Stimulated activated CD4-positive, alpha-beta T cell treated with anti-CD3 and anti-CD28 coated beads, Interleukin-4, amount 100 ng/mL, for 48 hours (primary cell): ENCODE data around the gene NR3C2.

Experiments
- DNase-seq, 2 donors: peaks; one replicate each; pipeline ENCODE4 v3.0.0-alpha.2; 2020; ENCODE audit warnings: low read depth in 2 of 2

NR3C2 gene

DNA sequence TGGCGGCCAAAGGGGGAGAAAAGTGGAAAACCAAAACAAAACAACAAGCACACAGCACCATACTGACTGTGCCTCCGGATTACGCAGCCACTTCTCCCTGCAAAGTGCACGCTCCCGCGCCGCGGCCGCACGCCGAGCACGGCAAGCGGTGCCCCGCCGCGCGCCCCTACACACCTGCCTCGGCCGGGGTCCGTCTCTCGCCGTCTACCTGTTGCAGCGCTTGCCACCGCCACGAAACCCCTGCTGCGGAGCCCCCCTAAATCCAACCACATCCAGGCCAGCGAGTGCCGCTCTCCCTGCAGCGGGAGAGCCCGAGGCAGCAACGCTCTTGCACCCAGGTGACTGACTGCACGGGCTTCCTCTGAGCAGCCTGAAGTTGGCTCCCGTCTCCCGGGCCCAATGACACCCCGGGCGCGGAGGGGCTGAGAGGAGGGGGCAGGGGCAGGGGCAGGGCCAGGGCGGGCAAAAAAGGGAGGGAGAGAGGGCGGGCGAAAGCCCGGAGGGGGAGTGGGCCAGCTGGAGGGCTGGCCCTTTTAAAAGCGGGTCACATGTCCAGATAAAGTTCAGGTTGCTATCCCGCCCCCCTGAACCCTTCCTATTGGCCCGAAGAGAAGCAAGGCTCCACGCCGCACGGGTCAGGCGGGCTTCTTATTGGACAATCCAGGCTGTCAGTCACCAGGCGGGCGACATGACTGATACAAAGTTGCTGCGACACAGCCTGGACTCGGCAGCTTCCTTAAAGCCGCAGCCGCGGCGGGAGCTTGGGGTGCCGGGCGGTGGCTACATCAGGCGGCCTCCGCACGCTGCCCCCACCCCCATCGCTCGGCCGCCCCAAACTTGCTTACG, at the start of gene NR3C2:
Gene NR3C2 (minus strand): TSS at position 429 of the 846 bp plus-strand sequence.
- peak; percentile 86 to 95 for DNase-seq

DNA sequence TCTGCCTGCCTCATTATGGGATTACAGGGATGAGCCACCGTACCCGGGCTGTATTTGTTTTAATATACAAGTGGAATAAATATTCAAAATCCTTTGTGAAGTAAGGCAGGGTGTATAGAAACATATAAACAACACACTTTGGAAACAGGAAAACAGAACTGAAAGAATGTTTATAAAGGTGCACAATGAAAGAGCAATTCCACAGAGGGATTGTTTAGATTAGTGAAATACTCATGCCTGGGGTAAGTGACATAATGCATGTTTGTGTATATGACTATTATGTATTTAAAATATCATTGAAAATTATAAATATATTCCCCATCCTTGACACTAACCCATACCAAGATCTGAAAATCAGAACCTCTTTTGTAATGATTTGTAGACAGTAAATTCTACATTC, 45.0 kb upstream of the NR3C2 start:
- DNase-seq, result no peak

DNA sequence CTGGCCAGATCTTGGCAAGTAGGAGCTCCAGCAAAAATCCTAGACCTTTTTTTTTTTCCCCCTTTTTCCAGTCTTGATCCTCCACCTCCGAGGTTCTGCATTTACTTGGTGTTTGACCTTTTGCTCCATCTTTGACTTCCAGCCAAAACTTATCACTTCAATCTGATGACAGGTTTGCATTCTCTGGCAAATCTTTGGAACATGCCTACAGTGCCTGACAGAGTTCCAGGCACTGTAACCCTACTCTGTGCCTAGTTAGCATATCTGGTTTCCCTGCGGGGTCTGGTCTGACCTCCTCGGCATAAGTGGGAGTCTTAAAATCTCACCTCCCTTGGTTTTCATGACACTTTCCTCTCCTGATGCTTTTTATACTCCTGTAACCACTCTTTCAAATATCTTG, 39.4 kb upstream of the NR3C2 start:
- no peak for DNase-seq

DNA sequence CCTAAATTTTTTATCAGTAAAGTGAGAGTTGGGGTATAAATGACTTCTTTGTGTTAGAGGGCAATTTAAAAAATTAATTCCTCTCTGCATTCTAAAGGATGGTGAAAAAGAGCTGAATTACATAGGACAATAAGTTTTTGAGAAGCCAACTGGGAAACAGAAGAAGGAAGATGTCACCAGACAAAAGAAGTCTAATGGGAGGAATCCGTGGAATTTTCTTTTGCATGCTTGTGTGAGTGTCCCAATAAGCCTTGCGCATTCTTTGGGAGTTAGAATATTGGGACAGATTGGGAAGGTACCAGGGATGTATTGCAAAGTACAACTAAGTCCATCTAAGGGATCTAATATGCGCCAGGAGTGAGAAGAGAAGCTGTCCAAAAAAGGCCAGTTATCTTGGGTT, 35.1 kb upstream of the NR3C2 start:
- no peak for DNase-seq

DNA sequence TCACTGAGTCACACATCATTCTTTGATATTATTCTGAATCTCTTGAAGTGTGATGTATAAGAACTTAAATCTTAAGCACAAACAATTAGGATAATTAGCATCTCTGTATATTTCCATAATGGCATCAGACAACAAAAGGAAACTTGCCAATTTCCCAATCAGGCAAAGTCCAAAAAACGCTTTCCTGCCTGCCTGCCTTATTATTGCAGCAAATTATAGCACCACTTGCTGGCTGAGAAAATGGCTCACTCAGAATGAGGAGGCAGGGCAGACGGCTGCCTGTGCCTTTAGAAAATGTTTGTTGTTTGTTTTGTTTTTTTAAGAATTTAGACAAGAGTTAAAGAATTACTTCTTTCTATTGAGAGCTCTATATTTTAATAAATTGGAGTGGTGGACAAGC, 27.7 kb upstream of the NR3C2 start:
- DNase-seq, result no peak

DNA sequence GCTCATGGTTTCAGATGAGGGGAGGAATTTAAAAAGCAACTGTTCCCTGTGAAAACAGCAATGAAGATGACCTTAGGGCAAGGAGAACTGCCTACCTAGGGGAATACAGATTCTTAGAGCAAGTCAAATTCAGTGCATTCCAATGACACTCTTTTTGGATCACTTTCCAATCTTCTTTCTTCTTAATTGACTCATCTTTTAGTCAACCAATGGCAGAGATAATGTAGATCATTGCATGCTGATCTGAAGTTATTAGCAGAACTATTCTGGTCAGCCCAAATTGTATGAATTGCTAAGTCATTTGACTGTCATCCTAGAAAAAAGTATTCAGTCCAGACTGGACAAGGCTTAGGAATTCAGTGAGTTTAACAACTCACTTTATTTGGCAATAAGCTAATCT, 12.6 kb upstream of the NR3C2 start:
- DNase-seq, result no peak

DNA sequence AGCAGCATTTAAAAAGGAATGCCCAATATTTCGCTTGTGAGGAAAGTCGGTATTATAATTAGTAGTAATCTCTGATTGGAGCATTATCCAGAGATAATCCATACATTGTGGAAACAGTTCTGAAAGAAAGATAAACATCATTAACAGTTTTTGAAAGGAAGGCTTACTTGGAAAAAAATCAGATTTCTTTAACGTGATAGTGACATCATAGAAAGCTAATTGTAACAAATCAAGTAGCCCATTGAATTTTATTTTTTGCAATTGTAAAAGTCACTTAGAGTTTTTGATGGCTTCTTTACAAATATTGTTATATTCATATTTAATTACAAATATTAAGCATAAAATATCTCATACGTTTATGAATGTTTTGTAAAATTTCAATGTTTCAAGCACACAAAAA, 11.6 kb upstream of the NR3C2 start:
- no peak for DNase-seq

DNA sequence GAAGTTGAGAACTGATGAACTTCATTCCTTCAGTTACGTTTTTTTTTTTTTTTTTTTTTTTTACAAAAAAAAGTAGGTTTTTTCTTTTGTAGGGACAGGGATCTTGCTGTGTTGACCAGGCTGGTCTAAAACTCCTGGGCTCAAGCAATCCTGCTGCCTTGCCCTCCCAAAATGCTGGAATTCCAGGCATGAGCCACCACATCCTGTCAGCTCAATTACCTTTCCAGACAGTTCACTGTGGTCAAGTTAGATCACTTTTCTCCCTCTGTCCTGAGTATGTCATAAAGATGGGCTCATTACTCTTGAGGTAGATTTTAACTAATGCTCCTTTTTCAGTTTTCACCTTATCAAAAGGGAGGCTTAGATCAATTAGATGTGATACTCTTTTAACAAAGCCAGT, 10.8 kb upstream of the NR3C2 start:
- DNase-seq, result no peak

DNA sequence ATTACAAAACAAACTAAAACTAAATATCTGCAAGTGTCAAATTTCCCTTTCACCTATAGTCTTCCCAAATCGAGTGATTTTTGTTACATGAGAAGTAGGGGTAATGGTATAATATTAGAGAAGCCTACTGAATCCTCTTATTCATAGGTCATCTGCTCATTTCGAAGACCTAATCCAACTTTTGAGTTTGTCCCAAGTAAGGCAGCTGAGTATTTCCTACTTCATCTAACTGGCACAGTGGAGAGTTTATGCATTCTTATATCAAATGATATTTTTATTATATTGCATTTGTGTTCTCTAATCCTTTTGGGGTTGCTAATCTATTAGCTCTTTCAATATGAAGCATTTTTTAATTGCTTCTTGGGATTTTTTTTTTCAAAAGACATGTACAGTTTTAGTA, 7.7 kb upstream of the NR3C2 start:
- DNase-seq, result no peak

DNA sequence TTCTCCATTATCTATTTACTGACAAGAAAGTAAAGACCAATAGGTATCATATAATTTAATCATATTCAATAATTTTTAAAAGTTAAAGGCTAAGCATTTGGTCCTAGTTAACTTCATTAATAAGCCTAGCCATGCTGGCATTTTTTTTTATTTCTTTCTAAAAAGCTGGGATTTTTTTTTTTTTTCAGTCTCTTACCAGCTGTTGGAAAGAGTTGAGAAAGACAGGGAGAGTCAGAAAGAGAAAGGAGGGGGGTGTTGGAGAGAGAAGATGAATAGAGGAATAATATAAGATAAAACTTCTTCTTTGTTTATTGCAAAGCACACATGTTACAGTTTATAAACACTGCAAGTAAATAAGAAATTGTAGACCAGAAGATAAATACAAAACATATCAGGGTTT, 5.9 kb upstream of the NR3C2 start:
- DNase-seq, result no peak

DNA sequence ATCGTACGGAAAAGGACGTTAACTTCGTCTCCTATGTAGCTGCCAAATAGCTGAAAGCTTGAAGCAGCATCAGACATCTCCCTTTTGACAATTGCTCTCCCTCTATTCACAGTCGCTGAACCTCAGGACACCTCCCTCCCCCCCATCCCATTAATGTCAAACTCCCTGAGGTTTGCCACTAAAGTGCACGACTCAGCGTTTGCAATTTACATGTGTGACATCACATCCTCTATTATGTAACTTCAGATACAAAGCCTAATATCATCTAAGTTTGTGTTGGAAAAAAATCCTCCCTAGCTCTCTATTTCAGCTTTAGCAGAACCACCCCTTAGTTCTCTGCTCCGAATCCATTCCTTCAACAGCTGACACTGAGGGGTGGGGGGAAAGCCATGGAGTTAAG, 5.5 kb upstream of the NR3C2 start:
- no peak for DNase-seq

DNA sequence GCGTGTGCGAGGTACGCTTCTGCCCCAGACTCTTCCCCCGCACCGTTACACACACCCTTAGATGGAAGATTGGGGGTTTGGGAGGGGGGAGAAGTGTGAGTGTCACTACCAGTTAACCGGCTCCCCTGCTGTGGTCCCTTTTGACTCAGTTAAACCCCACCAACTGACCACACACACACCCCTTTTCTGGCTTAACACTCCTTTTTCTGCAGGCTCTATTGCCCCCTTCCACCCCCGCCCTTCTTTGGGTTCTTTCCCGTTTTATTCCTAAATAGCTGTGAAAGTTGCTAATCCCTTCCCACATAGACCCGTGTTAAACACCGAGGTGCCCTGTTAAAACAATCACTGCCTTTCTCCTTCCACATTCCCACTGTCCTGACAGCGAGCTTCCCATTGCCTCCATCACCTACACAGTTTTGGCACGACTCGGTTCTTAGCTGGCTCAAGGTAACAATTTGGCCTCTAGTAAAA, 3.7 kb upstream of the NR3C2 start:
- no peak for DNase-seq

DNA sequence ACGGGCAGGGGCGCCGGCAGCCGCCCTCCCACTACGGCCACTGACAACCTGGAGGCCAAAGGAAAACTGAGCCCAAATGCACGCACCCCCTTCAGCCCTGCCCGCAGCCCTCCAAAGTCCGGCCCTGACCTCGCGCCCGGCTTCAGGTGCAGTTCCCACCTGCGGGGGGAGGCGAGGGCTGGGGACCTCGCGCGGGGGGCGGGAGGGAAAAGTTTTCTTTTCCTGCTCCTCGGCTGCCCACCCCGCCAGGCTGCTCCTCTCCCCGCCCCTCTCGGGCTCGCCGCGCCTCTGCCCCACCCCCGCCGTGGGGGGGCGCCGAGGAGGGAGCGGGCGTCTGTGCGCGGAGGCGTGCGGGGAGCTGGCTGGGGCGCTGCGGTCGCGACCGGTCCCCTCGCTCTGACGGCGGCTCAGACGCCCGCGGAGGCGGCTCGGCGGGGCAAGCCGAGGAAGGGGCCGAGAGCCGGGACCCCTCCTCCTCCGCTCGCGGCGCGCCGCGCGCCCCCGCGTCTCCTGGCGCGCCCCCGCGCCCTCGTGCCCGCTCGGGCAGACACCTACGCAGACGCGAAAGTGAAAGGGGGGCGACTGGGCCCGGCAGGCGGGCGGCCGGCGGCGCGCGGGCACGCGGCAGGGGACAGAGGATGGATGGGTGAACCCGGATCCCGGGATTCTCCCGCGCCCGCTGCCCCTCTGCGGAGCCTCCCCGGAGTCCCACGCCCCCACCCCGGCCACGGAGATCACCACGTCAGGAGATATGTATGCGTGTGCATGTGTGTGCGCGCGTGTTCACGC, 3.1 kb upstream of the NR3C2 start:
- DNase-seq, result peak; percentile 38 to 44

DNA sequence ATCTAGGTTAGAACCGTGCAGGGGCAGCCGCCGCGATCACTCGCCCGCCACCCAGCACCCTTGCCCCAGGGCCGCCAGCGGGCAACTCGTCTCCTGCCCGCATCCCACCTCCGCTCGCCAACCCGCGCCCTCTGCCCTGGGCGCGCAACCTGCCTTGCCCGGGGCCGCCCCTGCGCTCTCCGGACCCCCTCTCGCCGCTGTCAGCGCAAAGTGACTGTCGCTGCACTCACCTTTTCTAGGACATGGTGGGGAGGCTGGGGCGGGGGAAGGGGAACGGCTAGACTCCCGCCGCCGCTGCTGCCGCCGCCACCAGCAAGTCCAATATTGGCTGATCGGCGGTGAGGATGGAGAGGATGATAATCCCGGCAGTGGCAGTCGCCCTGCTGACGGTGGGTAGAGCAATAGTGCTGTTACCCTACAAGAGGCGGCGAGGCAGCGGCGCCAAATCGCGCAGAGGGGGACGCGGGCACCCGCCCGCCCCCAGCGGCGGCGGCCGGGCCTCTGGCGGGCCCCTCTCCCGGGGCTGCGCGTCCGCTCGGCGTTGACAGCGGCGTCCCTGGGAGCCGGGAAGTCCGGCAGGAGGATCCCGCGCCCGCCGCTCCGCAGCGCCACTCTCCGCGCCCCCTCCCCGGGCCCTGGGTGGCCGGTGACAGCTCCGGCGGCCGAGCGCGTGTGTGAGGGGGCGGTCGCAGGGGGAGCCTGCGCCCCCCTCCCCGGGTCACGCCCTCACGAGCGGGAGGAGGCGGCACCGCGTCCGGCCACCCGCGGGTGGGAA, 2.3 kb upstream of the NR3C2 start:
- peak; percentile 15 to 28 for DNase-seq

DNA sequence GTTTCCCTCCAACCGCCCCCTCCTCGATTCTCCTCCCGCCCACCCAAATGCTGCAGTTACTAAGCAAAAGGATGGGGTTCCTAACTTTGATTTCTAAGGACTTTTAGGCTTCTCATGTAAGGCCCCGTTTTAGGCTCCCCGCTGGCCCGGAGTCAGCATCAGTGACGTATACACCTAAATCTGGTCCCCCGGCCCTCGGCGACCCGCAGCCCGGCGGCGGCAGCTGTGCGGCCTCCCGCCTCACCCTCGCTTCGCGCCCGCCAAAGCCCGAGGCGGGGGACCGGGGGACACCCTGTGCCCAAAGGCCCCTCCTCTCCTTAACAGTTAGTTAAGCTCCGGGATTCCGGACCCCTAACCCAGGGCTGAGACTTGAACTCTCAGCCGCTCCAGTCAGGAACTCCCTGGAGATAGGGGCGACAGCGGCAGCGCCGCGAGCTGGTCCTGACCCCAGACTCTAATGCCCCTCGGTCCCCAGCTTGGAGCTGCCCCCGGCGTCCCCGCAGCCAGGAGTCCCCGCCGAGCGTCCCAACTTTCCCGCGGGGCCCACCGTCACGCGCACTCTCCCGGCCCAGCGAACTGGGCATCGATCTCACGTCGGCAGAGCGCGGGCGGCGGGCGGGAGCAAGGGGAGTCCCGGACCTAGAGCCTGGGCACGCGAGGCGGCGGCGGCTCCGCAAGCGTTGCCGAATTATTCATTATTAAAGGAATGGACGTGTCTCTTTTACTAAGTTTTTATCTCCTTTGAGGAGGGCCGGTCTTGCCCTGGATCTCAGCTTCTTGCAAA, 1.5 kb upstream of the NR3C2 start:
- peak; percentile 23 to 25 for DNase-seq

DNA sequence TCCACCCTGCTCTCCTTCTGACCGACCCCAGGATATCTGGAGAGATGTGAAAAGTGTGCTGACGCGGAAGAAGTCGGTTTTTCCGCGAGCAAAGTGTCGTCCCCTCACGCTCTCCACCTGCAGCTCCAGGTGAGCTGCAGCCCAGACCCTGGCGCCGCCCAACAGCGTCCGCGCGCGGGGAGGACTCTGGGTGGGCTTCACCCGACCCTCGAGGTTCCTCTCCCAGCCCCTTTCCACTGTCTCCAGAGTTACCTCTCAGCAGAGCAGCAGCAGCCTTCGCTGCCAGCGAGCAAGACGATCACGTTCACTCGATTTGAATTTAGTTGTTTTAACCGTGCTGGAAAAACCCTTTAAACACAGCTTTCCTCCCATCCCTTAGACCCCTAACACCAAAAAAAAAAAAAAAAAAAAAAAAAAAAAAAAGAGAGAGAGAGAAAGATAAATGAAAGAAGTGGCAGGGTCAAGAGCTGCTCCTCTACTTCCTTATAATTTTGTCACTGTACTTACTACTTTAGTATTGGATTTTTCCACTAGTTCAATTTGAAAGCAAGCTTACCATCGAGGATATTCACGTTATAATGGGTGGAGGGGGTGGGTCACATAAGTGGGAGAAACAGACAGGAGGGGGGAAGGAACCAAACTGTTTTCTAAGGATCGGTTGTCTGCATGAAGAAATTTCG, 758 bp upstream of the NR3C2 start:
- DNase-seq, result no peak

DNA sequence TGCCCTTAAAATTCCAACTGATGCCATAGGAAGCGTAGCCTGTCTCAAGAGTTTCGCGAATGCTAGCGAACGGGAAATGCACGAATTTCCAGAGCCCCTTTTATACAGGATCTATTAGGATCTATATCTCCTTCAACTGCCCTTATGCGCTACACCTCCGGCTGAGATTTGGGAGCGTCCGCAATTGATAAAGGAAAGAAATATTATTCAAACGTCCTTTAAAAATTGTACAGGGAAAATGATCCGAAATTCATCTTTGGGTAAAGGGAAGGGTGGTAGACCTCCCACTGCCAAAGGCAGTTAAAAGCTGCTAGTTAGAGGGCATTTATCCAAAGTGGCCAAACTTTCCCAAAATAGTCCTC, 609 bp downstream of the NR3C2 start:
- DNase-seq, result no peak

DNA sequence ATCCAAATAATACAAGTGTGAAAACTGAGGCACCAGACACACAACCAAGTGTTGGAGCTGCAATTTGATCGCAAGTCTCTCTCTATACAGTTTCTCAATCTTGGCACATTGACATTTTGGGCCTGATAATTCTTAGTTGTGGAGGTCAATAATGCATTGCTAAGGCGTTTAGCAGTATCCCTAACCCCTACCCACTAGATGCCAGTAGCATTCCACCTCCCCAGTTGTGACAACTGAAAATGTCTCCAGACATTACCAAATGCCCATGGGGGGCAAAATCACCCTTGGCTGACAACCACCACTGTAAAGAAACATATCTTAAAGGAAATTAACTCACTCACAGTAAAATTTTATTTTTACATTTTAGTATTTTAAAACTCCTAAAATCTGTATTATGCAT, 4.2 kb downstream of the NR3C2 start:
- DNase-seq, result no peak

DNA sequence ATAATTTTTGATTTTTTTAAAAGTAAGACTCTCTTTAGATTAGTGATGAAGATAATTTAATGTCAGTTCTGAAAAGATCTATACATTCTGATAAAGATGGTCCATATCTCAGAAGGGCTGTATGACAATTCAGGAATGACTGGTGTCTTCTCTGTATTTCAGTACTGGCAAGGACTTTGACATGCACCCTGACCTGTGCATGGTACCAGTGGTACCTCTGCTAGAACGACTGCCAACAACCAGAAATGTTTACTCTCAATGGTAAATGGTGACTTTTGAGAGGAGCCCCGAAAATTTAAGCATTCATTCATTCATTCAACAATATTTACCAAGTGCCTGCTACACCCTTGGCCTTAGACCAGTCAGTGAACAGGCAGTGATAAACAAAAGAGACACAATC, 4.8 kb downstream of the NR3C2 start:
- DNase-seq, result no peak

DNA sequence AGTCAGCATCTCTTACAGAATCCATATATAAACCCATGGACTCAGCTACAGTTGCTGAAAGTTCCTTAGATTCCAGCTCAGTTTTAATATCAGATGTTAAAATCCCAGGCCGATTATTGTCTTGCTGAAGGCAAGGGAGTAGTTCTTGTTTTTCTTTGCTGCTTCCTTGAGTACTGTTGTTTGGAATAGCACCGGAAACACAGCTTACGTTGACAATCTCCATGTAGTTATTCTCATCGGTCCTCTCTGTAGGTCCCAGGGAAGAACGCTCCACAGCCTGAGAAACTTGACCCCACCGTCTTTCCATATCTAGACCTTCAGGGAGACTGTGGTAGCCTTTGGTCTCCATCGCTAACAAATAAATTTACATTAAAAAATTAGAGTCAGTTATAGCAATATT, 5.7 kb downstream of the NR3C2 start:
- no peak for DNase-seq
